Activated naive CD4-positive, alpha-beta T cell treated with Interleukin-2 at 50 U/mL for 16 hours (primary cell): ENCODE measurements around the gene ZC3H10.
"Not testable (repeated sequence)": the region's sequence is repeated elsewhere in the genome, so short reads cannot be mapped to it uniquely, and the experiment has no call there.

Experiments
- DNase-seq: peaks from one replicate; pipeline ENCODE4 v3.0.0-alpha.2; 2020

The ZC3H10 gene

DNA sequence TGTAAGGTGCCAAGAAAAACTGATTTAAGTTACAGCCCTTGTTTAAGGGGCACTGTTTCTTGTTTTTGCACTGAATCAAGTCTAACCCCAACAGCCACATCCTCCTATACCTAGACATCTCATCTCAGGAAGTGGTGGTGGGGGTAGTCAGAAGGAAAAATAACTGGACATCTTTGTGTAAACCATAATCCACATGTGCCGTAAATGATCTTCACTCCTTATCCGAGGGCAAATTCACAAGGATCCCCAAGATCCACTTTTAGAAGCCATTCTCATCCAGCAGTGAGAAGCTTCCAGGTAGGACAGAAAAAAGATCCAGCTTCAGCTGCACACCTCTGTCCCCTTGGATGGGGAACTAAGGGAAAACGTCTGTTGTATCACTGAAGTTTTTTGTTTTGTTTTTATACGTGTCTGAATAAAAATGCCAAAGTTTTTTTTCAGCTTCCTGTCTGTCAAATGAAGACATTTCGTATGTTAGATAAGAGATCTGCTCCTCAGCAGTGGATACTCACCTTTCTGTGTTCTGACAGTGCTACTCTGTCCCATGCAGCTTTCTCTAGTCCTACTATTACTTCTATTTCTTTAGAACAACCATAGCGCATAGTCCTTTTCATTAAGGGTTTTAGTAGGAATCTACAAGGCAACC is 14.9 kb upstream of the ZC3H10 start:
- no peak for DNase-seq

DNA sequence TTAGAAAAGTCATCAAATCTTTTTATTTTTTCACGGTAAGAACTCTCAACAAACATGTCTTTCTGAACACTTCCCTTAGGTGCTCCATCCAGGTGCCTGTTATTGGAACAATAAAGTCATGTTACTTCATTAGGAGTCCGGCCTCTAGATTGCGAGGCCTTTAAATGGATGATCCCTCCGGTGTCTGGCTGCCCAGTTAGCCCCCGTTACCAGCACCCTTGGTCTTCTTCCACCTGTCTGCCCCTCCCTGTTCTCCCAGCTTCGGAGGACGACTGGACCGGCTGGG is 14.3 kb upstream of the ZC3H10 start:
- DNase-seq: no peak

DNA sequence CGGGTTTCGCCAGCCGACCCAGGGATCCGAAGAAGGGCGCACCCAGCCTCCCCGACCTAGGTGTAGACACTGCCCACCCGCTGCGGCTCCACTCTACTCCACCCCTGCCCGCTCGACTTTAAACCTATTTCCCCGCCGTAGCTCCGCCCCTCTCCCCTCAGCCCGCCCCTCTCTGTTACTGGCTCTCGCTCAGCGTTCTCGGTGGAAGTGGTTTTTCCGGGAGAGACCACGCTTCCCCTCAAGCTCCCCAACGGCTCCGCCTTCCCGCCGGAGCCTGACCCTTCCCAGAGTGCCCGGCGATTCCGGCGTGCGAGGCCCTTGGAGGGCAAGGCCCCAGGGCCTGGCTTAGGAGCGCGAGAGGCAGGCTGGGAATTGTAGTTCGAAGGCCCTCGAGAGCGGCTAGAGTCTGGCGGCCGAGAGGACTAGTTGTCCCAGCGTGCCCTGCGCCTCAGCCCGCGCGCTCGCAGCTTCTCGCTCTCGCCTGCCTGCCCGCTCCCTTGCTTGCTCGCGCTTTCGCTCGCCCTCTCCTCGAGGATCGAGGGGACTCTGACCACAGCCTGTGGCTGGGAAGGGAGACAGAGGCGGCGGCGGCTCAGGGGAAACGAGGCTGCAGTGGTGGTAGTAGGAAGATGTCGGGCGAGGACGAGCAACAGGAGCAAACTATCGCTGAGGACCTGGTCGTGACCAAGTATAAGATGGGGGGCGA is 13.8 kb upstream of the ZC3H10 start, which contains the start of gene PA2G4:
TSS of gene PA2G4 (plus strand) at position 451 of the 706 bp plus-strand sequence. CDS start at position 630, 179 bp downstream.
- peak; percentile 98 for DNase-seq

DNA sequence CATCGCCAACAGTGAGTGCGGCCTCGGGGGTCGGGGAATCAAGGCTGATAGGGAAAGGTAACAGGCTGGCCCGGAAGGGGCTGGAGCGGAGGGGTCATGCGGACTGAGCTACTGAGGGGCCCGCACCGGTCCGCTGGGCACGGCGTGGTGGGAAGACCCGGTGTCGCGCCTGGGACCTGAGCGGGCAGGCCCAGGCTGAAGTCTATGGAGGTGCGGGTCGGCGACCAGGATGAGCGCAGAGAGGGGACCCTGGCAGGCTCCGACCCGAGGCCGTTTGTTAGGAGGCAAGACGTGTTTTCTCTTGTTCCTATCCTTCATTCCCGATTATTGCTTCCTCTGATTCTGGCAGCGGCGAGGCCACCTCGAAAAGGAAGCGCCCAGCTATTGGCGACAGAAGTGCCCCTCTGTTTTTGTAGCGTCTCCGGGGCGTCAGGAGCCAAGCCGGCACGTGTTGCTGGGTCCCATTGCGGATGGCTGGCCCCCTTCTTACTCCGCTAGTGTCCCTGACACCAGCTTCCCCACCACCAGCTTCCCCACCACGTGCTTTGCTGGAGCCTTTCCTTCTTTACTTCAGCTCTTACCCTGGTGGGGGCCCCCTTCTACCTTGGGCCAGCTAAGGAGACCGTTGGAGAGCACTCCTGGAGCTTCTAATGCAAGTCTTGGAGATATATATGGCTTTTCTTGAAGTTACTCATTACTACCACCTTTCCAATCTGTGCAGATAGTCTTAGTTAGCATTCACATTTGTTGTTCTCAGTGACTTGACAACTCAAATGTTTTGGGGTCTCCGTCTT is 13.1 kb upstream of the ZC3H10 start:
- peak; percentile 34 for DNase-seq

DNA sequence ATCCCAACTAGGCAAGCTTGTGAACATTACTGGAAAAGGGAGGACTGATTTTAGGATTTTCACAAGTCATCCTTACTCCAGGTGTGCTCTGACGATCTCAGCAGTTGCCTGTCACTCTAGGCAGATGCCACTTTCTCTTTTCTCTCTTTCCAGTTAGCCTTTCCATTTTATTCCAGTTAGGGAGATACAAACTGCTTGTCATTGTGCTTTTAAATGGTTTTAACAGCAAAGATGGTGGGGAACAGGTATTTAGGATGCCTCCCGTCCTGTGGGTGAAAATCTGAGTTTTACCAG is 12.5 kb upstream of the ZC3H10 start:
- DNase-seq: no peak

DNA sequence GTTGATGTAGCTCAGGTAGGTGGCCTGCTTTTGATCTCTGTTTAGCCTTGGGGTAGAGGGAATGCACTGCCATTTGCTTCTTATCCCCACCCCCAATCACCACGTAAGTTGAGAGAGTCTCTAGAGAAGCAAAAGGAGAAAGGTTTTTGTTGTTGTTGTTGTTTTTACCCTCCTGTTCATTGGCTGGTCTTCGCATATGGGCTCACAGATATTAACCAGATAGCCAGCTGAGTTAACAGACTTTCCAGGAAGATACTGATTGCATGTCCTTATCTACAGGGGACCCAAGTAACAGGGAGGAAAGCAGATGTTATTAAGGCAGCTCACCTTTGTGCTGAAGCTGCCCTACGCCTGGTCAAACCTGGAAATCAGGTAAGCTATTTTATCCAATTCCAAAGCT is 10.8 kb upstream of the ZC3H10 start:
- no peak for DNase-seq

DNA sequence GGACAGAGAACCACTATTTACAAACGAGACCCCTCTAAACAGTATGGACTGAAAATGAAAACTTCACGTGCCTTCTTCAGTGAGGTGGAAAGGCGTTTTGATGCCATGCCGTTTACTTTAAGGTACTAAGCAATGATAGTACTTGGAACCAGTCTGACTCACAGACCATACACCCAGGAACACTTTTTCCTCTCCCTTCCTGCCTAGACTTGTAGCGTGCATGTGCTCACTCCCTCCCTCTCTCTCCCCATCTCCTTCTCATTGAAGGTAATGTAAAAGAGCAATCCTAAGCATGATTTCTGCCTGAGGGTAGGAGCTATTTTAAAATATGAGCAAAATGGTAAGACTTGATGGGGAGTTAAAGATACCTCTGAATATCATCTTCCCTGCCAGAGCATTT is 7.5 kb upstream of the ZC3H10 start:
- DNase-seq: no peak

DNA sequence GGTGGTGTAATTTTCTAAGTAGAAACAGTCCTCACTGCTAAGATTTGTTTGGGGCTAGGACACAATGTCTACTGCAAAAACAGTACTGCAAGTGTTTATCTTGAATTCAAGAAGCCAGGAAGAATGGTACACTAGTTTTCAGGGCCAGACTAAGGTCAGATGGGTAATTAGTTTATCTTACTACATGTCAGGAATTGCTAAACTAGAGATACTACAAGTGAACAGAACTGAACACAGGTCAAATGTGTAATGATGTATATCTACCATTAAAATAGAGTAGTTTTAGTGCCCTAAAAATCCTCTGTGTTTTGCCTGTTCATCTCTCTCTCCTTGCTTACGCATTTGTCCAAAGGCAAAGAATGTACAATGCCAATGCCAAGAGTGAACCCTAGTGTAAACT is 4.0 kb upstream of the ZC3H10 start:
- DNase-seq: no peak

DNA sequence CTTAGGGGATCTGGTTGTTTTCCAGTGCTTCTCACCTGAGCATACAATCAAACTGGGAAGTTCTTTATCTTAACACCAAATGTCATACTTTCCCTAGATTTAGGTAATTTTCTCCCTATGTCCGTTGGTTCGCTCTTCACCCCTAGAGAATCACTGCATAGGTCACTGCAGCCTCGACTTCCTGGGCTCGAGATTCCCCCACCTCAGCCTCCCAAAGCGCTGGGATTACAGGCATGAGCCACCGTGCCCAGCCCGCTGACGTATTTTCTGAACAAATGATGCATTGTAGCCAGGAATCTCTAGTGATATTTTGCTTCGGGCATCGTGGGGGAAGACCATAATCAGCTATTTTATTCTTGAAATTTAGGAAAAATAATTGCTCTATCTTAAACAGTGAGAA is 2.7 kb upstream of the ZC3H10 start:
- no peak for DNase-seq

DNA sequence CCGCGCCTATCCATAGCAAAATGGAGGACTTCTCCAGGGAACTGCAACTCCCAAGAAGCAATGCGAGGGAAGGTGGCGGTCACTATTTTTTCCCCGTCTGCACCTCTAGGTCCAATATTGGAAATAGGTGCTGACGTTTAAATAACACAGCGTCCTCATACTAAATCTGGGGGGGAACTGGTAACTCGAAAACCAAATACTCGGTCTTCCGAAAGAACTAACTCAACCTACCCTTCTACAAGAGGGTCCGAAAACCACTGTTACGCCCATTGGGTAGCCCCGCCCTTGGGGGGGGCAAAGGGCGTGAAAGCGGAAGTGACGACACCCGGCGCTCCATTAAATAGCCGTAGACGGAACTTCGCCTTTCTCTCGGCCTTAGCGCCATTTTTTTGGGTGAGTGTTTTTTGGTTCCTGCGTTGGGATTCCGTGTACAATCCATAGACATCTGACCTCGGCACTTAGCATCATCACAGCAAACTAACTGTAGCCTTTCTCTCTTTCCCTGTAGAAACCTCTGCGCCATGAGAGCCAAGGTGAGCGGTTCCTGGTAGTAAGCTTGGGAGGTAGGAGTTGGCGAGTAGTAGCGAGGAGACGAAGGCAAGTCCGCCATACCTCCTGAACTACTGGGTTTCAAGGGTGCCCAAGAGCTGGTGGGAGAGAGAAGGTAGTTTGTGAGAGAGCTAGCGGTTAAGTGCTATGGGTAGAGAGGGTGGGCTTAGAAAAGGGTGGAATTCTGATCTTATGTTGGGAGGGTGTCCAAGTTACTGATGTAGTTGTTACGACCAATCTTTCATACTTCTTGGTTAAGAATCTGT is 1.6 kb upstream of the ZC3H10 start, which contains the start of gene RPL41:
TSS of gene RPL41 (plus strand) at position 367 of the 815 bp plus-strand sequence.
- peak; percentile 94 for DNase-seq

DNA sequence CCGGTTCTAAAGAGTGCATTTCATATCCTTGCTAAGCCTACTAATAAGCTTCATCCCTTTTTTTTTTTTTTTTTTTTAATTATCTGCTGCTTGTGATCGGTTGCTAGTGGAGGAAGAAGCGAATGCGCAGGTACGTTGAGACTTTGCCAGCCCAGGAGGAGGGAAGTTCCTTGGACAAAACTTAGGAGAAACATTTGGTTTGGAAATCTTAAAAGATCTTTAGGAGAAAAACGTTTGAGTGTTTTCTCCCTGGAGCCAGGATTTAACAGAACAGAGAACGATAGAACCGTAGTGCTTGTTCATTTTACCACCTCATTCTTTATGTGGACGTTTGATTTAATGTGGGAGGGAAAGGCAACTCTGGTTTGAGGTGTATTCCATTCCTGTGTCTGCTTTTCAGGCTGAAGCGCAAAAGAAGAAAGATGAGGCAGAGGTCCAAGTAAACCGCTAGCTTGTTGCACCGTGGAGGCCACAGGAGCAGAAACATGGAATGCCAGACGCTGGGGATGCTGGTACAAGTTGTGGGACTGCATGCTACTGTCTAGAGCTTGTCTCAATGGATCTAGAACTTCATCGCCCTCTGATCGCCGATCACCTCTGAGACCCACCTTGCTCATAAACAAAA is 872 bp upstream of the ZC3H10 start:
- not testable (repeated sequence) for DNase-seq

DNA sequence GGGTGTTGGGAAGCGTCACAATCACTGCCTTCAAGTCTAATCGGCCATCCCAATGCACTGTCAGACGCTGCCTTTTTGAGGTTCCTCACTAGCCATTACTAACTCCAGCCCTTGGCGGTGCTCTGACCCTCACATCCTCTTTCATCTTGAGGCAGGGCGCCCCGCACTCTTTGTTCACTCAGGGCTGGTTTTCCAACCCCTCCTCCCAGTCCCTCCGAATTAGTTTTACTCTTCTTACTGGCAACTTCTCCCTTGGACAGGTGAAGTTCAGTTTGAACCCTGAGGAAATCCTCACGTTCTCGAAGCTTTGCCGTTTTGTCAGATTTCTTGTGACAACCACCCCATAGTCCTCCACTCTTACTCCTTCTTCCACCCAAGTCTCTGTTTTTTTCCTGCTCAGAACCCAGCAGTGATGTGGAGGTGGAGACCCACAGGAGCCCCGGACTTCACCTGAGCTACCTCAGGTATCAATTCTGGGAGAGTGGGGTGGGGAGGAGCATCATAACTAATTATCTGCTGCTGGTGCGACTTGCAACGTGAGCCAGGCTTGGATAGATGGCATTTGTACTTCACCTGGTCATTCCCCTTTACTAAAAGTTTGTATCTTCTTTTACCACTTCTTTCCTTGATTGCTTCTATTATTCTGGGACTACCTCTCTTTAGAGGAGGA is 757 bp downstream of the ZC3H10 start:
- DNase-seq: no peak

DNA sequence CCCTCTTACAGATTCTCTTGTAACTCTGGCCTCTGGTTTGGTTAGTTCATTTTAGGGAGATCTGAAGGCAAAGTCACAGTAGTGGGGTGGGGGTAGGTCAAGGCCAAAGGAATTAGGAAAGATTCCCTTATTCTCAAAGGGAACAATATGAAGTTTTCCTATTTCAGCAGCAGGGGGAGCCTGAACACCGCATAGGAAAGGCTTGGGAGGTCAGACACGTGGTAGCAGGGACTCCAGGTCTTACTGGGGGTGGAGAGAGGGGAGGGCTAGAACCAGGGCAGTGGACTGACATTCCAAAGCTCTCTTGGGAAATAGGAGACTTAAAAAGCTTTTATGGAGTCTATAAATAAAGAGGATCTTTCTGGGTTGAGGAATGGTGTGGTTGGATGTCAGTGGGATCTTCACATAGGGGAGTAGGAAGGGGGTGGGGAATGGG is 1.3 kb downstream of the ZC3H10 start:
- DNase-seq: peak; percentile 60

DNA sequence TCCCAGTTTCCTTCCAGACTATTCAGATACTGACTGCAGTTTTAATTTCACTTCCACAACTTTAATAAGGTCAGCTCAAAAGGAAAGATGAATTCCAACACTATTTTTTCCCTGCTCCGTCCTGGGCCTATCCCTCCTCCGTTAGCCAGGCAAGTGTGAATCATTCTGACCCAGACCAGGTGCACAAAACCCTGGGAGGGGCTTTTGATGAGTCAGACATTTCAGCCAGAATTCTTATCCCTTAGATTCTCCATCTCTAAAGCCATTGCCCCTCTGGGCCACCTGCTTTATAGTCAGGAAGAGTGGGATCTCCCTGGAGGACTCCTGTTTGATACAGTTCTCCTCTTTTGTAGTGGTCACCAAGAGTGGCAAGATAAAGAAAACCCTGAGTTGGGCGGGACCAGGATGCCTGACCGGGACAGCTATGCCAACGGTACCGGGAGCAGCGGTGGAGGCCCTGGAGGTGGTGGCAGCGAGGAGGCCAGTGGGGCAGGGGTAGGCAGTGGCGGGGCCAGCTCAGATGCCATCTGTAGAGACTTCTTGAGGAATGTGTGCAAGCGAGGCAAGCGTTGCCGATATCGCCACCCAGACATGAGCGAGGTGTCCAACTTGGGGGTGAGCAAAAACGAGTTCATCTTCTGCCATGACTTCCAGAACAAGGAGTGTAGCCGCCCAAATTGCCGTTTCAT is 2.2 kb downstream of the ZC3H10 start:
- DNase-seq: no peak

DNA sequence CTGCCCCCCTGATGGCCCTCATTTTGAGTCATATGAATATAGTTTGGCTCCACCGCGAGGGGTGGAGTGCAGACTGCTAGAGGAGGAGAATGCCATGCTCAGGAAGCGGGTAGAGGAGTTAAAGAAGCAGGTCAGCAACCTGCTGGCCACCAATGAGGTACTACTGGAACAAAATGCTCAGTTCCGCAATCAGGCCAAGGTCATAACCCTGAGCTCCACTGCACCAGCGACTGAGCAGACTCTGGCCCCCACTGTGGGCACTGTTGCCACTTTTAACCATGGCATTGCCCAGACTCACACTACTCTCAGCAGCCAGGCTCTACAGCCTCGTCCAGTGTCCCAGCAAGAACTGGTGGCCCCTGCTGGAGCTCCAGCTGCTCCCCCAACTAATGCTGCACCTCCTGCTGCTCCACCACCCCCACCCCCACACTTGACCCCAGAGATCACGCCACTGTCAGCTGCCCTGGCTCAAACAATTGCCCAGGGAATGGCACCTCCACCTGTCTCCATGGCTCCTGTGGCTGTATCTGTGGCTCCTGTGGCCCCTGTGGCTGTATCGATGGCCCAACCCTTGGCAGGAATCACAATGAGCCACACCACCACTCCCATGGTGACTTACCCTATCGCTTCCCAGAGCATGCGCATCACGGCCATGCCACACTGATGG is 3.3 kb downstream of the ZC3H10 start:
- DNase-seq: no peak

DNA sequence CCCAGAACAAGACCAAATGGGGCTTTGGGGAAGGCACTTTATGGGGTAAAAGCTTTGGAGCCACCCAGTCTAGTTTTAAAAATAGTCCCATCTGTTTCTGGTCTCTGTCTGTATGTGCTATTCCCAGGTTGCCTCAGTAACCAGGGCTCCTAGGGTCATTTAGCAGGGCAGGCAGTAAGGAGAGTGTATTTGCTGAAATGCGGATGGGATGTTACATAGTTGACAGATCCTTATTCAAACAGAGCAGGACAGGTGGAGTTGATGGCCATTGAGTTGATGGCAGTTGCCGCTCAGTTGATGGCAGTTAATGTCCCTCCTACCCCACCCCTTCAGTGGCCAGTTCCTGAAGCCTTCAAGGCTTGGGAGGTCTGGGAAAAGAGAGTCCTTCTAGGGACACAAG is 4.6 kb downstream of the ZC3H10 start:
- no peak for DNase-seq

DNA sequence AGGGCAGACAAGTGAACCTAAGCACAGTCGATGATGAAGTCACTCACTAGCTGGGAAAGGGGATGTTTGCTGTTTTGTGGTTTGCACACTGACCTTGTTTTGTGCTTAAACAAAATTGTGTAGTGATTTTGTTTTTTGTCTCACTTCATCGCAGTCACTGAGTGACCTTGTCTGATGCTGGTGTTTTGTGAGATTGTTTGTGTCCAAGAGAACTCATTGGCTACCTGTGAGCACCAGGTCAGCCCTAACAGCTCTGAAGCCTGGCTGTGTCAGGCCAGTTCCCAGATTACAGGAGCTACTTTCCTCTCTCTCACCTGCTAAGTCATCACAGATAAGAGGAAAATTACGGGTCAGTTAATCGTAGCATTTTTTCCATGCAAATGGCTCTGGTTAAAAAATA is 6.1 kb downstream of the ZC3H10 start:
- DNase-seq: no peak

DNA sequence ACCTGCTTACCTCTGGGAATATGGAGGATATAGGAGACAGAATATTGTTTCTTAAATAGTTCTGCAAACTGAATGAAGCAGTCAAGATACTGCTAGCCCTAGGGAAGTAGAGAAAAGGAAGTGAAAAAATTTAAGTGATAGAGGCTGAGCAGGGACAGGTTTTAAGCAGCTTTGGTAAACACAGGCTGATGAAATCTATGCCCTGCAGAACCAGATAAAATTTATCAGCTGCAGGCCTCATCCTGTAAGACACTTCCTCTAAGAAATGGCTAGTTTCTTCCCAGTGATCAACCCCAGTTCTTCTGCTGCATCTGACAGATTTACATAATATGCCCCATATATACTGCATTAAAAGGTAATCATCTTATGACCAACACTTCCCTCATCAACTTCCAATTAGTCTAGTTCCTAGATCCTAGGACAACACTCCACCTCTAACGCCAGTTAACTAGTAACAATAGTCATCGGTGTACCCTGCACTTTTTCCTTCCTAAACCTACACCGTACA is 8.7 kb downstream of the ZC3H10 start:
- DNase-seq: no peak

DNA sequence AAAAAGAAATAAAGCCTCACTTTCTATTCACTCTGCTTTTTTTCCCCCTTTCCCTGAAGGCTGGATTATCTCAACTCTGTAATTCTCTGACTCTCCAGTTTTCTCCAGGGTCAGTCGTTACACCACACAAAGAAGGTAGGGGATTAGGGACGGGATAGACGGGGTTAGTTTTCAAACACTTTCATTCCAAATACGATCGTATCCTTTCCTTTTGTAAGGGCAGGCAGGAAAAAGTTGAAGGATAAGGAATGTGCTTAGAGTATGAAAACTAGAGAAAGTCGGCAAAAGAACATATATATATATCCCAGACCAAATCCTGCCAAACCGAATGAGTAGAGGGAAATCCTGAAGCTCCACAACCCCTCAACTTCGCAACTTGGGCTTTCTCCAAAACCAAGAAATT is 9.4 kb downstream of the ZC3H10 start:
- no peak for DNase-seq

DNA sequence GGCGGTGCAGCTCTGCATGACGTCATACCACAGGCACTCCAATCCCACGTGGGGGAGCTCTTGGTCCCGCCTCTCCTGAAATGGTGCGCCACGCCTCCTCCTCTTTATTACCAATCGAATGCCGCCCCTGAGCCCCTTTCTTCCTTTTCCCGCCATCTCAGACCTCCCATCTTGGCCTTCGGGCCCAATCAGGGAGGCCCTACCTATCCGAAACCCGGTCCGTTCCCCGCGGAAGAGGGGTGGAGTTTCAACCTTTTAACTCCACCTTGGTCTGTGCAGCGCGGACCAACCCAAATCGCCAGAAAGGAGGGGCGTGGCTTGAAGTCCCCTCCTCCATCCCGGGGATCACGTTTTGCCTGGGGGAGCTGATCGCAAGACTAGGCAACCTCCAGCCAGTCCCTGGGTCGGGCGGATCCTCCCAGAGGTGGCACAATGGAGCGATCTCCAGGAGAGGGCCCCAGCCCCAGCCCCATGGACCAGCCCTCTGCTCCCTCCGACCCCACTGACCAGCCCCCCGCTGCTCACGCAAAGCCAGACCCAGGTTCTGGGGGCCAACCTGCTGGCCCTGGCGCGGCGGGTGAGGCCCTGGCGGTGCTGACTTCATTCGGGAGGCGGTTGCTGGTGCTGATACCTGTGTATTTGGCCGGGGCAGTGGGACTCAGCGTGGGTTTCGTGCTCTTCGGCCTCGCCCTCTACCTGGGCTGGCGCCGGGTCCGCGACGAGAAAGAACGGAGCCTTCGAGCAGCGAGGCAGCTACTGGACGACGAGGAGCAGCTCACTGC is 10.0 kb downstream of the ZC3H10 start, which contains the start of gene ESYT1:
TSS of gene ESYT1 (plus strand) at position 380 of the 782 bp plus-strand sequence. CDS start at position 433, 53 bp downstream.
- DNase-seq: peak; percentile 97
